OCI-M2 (cell line): ENCODE measurements around the gene SDC1.
"Not testable (repeated sequence)": the region's sequence is repeated elsewhere in the genome, so short reads cannot be mapped to it uniquely, and the experiment has no call there.

Experiments
- DNase-seq: peaks from one replicate; lab custom pipeline; 2025; ENCODE audit not compliant: unreplicated experiment; lab: John Stamatoyannopoulos, UW

SDC1 gene, protein sequence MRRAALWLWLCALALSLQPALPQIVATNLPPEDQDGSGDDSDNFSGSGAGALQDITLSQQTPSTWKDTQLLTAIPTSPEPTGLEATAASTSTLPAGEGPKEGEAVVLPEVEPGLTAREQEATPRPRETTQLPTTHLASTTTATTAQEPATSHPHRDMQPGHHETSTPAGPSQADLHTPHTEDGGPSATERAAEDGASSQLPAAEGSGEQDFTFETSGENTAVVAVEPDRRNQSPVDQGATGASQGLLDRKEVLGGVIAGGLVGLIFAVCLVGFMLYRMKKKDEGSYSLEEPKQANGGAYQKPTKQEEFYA

GRCh38 chr2:20224716-20225293 lies at the start of gene SDC1:
Gene SDC1, minus strand, starts transcription at chr2:20225130. Its CDS starts 263 bp downstream, at chr2:20224867.
- no peak for DNase-seq

- no peak for DNase-seq
These were observed 48.1 kb upstream of the SDC1 start for GRCh38 chr2:20273042-20273441.

GRCh38 chr2:20268317-20268716 lies 43.4 kb upstream of the SDC1 start:
- not testable (repeated sequence) for DNase-seq

DNA sequence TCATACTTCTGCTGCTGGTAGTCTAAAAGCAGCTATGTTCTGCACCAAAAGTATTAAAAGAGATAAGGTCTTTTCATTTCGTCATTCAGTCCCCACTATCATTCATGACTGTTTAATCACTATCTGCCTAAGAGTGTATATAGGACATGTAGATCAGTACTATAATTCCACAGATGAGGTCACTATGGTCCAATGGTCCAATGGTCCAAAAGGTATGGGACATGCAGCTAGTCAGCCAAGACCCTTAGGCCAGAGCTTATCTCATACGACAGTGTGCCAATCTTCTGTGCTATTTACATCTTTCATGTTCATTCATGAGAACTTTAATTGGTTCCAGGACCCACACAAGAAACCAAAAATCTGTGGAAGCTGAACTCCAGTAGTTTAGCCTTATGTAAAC lies 42.6 kb upstream of the SDC1 start:
- no peak for DNase-seq

DNA sequence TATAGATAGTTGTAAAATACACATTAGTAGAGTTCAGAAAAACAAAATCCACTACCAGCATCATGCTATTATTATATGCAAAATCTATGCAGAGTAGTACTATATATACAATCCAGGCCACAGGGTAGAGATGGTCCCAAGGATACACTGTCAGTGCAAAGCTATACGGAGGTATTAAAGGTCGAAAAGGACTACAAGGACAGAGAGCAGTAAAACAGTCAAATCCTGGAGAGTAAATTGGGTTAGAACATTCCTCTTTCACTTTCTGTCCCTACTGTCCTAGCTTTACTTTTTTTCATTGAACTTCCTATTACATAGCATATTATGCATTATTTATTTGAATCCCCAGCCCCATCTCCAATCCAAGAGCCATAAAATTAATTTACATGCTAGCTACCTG lies 39.7 kb upstream of the SDC1 start:
- no peak for DNase-seq

- DNase-seq, result no peak
These were observed 32.5 kb upstream of the SDC1 start for GRCh38 chr2:20257411-20257810.

DNA sequence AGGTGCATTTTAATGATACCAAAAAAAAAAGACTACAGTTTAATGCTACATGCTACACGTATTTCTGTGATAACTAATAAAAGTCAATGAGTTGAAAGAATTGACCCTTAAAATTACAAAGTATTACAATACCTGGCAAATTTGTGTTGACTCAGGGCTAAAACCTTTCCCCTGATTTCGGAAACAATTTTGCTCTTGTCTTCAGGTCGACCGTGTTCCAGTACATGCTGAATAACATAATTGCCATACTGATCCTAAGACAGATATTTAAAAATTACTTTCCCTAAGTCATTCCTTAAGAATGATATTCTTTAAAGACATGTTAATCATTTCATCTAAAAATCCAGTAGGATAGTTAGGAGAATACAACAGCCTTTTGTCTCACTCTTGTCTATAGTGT lies 29.8 kb upstream of the SDC1 start:
- DNase-seq, result no peak

DNA sequence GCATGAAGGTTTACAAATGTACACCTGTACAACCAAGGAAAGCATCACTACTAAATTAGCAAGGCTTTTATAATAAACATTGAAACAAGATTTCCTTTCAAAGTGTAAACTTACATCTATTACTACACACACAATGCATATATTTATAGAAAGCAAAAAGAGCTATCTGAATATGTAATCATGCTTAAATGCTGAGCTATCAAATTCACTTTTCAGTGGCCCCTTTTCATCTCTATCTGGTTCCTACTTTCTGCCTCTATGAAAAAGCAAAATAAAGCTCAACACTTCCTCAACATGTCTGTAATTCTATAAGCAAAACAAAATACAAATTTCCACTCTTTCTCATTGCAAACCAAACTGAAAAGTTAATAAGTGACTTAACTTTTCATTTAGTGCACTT lies 25.5 kb upstream of the SDC1 start:
- no peak for DNase-seq

DNA sequence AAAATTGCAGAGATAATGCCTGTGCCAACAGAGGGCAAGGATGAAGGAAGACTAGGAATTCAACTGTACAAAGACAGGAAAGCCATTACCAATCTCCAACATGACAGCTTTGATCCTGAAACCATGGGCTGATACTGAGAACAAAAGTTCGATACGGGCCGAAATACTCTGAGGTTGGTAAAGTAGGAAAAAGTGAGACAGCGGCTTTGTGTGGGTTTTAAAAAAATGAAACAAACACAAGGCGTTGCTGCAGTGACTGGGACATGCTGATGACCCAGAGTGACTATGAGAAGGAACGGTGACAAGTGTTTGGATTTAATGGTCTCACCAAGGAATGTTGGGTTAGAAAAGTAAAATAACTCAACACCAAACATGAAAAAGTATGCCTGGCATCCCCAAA lies 24.2 kb upstream of the SDC1 start:
- no peak for DNase-seq

DNA sequence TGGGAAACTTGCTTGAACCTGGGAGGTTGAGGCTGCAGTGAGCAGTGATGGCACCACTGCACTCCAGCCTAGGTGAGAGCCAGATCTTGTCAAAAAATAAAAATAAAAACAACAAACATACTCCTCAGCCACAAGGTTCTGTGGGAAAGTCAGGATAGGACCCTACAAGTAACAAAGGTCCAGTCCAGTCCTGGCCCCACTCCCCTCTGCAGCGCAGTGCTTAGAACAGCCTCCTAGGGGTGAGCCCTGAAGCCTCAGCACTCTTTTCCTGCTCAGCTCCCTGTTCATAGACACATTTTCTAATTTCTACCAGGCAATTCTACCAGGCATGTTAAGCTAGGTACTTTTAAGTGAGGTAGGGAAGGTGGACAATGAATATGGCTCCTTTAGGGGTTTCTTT lies 22.2 kb upstream of the SDC1 start:
- DNase-seq, result no peak

DNA sequence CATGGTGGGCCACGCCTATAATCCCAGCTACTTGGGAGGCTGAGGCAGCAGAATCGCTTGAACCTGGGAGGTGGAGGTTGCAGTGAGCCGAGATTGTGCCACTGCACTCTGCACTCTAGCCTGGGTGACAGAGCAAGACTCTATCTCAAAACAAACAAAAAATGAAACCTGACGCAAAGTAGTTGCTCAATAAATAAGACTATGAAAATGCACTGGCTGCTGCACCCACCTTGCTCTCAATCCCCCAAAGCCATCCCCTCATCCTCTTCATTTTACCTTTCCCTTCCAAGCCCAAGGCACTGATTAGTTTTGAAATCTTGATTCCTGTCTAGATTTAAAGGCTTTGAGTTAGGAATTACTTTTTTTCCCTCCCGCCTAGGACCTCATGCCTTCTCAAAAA lies 18.7 kb upstream of the SDC1 start:
- not testable (repeated sequence) for DNase-seq

DNA sequence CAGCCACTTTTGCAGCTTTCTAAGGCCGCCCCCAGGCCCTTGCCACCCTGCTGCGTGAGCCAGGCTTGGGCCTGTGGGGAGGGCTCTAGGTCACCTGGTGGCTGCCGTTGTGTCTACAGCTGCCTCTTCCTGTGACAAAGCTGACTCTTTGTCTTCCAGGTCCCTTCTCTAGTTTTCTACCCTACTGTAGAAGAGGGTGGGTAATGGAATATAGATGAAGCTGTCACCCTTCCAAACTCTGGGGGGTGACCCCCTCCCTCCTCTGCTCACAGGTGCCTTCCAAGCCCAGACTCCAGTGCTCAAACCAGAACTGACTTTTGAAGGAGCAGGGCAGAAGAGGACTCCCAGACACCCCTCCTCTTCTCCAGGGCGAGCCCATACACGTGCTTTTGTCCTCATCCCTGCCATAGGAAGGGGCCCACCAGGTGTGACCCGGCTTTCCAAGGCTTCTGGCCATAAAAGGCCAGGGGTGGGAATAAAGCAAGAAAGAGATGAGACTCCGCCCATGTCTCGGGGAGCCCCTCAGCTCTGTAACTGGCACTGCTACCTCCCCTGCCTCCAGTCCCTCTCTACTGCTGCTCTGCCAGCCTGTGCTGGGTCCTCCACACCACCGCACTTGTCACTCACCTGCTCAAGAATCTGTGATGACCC lies 17.9 kb upstream of the SDC1 start:
- no peak for DNase-seq

GRCh38 chr2:20241973-20242726 lies 17.2 kb upstream of the SDC1 start:
- no peak for DNase-seq

GRCh38 chr2:20240291-20240690 lies 15.4 kb upstream of the SDC1 start:
- not testable (repeated sequence) for DNase-seq

GRCh38 chr2:20236496-20236895 lies 11.6 kb upstream of the SDC1 start:
- no peak for DNase-seq

DNA sequence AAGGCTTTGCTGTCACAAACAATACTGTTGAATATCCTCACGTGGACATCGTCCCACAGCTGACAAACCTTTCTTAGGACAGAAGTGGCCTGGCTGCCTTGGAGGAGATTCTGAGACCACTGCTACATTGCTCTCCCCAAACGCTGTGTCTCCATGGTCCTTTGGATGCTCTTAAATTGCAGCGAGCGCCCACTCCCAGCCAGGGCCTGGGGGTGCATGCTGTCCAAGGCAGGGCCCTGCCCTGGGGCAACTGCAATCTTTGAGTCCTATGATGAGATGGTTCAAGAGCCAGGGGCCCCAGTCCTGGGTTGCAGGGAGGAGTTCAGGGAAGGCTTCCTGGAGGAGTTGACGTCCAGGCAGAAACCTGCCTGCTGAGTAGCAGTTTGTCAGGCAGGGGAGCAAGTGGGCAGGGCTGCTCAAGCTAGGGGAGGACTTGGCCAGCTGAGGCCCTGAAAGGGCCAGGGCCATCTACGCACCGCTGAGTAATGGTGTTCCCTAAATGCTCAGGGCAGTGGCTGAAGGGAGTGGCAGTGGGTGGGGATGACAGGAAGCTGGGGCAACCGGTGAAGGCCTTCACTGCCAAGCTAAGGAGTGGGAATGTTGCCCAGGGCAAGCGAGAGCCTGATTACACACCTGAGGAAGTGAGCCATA lies 10.8 kb upstream of the SDC1 start:
- no peak for DNase-seq

DNA sequence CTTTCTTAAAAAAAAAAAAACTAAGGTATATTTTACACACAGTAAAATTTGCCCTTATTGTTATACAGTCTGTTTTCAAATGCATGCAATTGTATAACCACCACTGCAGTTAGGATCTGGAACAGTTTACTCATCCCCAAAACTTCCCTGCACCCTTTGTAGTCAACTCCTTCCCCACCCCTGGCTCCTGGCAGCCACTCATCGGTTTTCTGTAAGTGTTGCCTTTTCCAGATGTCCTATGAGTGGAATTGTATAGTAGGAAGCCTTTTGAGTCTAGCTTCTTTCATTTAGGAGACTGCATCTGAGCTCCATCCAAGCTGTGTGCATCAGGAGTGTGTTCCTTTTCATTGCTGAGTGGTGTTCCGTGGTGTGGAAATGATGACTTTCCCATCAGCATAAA lies 9.7 kb upstream of the SDC1 start:
- DNase-seq, result not testable (repeated sequence)

DNA sequence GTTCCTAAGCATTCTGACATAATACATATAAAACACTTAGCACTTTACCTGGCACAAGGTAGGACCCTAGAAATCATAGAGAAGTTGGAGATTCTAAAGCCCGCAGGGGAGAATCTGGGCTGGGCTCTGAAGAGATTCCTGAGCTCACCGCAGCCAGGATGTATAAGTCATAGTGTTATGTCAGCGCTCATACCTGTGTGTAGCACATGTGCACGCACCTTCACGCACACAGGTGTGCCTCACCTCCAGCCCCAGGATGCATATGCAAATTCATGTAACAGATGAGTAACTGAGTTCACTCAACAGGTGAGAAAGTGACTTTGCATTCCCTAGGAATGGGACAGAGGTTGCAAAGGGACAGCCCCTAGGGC lies 7.9 kb upstream of the SDC1 start:
- no peak for DNase-seq

DNA sequence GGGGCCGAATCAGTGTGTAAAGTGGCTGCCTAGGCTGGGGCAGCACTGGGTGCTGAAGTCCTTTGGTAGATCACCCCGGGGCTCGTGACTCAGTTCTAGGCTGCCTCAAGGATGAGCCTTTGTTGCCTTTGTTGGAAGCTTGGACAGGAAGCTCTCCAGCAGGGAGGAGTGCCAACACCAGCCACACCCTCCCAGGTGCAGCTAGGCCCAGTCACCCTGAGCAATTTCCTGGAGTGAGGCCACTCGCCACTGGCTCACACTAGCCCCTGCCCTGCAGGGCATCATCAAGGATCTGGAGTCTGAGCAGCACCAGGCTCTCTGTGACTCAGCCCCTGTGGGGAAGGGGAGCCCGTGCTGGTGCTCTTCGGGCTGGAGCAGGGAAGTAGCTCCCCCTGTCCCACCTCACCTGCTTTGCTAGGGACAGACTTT lies 6.7 kb upstream of the SDC1 start:
- DNase-seq, result no peak

DNA sequence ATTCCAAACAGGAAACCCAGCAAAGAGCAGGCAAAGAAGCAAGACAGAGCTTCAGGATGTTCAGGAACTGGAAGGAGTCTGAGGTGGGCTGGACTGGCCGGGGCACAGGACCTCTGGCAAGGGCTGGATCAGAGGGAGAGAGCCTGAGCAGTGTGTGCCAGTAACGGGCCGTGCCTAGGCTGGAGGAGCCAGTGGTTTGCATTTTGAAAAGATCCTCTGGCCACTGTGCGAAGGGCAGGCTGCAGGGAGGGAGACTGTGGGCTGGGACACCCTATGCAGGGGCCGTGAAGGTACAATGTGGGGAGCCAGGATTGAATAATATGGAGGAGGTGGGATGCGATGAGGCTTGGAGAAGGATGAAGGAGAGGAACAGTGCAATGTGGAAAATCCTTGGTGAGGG lies 6.2 kb upstream of the SDC1 start:
- DNase-seq, result no peak

GRCh38 chr2:20230114-20230425 lies 5.1 kb upstream of the SDC1 start:
- DNase-seq, result no peak
